Natural killer cell (primary cell): Measurements from ENCODE around the gene IFT122. TPM values are rescaled to one million over a fixed set of nuclear protein-coding genes. Genes with fewer than 3 reads are reported as not detected.

Experiments used
- ATAC-seq, 3 donors: fragments of 150-1000 bp in 2 of 3; fragments of 200-7000 bp in 1 of 3; cut with Tn5 transposase; 1 replicate in 1 of 3; 2 replicates in 2 of 3; pipeline ENCODE4 v1.10.0; 2021; ENCODE audit warnings: mild to moderate bottlenecking in 2 of 3, moderate library complexity in 2 of 3
- DNase-seq, 2 donors: peaks; one replicate each; pipeline versions ENCODE4 v3.0.0 to v3.0.0-alpha.2; 2013 to 2021; ENCODE audit warnings: mixed read lengths in 1 of 2
- H3K27ac ChIP-seq: one replicate; pipeline ENCODE4 v1.5.1; 2013; ENCODE audit warnings: mild to moderate bottlenecking, low read length
- H3K27me3 ChIP-seq: one replicate; pipeline ENCODE4 v1.6.1; 2013; ENCODE audit warnings: low read length; ENCODE audit not compliant: control insufficient read depth, insufficient read depth
- H3K36me3 ChIP-seq: one replicate; pipeline ENCODE4 v1.6.1; 2013; ENCODE audit warnings: low read length; ENCODE audit not compliant: control insufficient read depth, insufficient read depth
- H3K4me1 ChIP-seq: one replicate; pipeline ENCODE4 v1.6.1; 2013; ENCODE audit warnings: low read length; ENCODE audit not compliant: control insufficient read depth, insufficient read depth
- H3K4me3 ChIP-seq: one replicate; pipeline ENCODE4 v1.5.1; 2013; ENCODE audit warnings: low read length
- H3K9me3 ChIP-seq: one replicate; pipeline ENCODE4 v1.6.1; 2013; ENCODE audit warnings: low read length; ENCODE audit not compliant: control insufficient read depth, insufficient read depth
- H3K27ac Mint-ChIP-seq, 2 donors: one replicate each; pipeline ENCODE4 v1.8.0; 2022; ENCODE audit warnings: mild to moderate bottlenecking in 2 of 2, mixed read lengths in 2 of 2, moderate library complexity in 1 of 2
- H3K27me3 Mint-ChIP-seq, 2 donors: one replicate each; pipeline ENCODE4 v1.8.0; 2022; ENCODE audit warnings: low read depth in 2 of 2, mixed read lengths in 2 of 2
- H3K36me3 Mint-ChIP-seq: one replicate; pipeline ENCODE4 v1.8.0; 2022; ENCODE audit warnings: mixed read lengths
- H3K4me1 Mint-ChIP-seq, 2 donors: one replicate each; pipeline ENCODE4 v1.8.0; 2022; ENCODE audit warnings: mixed read lengths in 2 of 2
- H3K4me3 Mint-ChIP-seq: one replicate; pipeline ENCODE4 v1.8.0; 2022; ENCODE audit warnings: mild to moderate bottlenecking, moderate library complexity, mixed read lengths
- H3K9me3 Mint-ChIP-seq, 2 donors: one replicate each; pipeline ENCODE4 v1.8.0; 2022; ENCODE audit warnings: mixed read lengths in 2 of 2
- WGBS: methylation state at CpG from one replicate; pipeline ENCODE4 v1.1.7; 2013; ENCODE audit warnings: missing lambda C conversion rate; ENCODE audit not compliant: insufficient coverage; 5-methylcytosine and 5-hydroxymethylcytosine counted together
- intact Hi-C: fragments of 100-400 bp; cut with micrococcal nuclease; formaldehyde crosslinking; loops from one replicate; pipeline ENCODE4 v1.14.2; 2022
- total RNA-seq, 4 donors: library from RNA; stranded (reverse); fragments of 120-200 nt in 1 of 4; gene quantifications; one replicate each; pipeline versions ENCODE4 v1.2.3 to v1.2.4, GENCODE V29; 2013 to 2022
- TF ChIP-seq, protein P1 (sequence below): fragments of 200-600 bp; IDR thresholded peaks from one replicate; pipeline ENCODE4 v1.8.0; 2022; ENCODE audit warnings: antibody characterized with exemption

The IFT122 gene
- total RNA-seq, 3 donors from 2014 or later (not counting 1 experiment from before 2014, with no cell fraction given) = 20.7 to 26.6 (median 23.9) TPM

DNA sequence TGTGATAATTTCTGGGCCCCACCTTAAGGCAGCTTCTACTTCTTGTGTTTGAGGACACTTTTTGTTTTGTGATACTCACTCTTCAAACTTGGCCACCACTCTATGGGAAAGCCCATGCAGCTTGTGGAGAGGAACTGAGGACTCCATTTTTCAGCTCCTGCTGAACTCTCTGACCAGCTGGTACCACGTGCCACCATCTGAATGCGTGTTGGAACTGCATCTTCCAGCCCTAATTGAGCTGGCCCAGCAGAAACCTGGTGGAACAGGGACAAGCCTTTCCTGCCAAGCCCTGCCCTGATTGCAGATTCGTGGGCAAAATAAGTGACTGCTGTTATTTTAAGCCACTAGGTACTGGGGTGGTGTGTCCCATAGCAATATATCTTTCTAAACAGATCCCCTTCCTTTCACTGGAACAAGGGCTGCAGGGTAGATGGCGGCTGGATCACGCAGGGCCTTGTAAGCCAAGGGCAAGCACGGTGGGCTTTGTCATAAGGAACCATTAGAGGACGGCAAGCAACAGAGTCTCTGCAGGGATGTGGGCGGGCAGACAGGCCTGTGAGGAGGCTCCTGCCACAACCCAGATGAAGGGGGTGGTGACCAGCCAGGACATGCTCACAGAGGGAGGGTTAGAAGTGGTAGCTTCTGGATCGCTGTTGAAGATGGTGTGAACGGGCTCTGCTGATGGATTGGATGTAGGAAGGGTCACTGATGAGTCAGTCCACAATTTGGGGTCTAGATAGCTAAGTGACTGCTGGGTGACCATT, 112.4 kb downstream of the IFT122 start:
- Mint-ChIP-seq H3K27ac (peak overlapping the region in 1 of 2 donors; percentile 8), H3K4me3 (peak overlapping the region; percentile 51), H3K9me3 (no peaks in the 10 kb centered on the region), H3K36me3 (no peaks in the 10 kb centered on the region), H3K27me3 (peaks cover 5 to 7% of the 10 kb centered on the region in 2 donors), H3K4me1 (peaks cover 28 to 49% of the 10 kb centered on the region in 2 donors)
- Histone ChIP-seq H3K36me3 (peaks cover 13% of the 10 kb centered on the region), H3K4me1 (peaks cover 42% of the 10 kb centered on the region), H3K9me3 (no peaks in the 10 kb centered on the region), H3K27me3 (no peaks in the 10 kb centered on the region), H3K4me3 (no peak overlapping the region), H3K27ac (no peak overlapping the region)
- no peak for DNase-seq
- 86% methylated on average over 10 of the region's 10 CpGs for WGBS
- intact Hi-C loops = no loop called here
- no peak for ATAC-seq
- TF ChIP-seq, protein P1, sequence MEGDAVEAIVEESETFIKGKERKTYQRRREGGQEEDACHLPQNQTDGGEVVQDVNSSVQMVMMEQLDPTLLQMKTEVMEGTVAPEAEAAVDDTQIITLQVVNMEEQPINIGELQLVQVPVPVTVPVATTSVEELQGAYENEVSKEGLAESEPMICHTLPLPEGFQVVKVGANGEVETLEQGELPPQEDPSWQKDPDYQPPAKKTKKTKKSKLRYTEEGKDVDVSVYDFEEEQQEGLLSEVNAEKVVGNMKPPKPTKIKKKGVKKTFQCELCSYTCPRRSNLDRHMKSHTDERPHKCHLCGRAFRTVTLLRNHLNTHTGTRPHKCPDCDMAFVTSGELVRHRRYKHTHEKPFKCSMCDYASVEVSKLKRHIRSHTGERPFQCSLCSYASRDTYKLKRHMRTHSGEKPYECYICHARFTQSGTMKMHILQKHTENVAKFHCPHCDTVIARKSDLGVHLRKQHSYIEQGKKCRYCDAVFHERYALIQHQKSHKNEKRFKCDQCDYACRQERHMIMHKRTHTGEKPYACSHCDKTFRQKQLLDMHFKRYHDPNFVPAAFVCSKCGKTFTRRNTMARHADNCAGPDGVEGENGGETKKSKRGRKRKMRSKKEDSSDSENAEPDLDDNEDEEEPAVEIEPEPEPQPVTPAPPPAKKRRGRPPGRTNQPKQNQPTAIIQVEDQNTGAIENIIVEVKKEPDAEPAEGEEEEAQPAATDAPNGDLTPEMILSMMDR = no peak

DNA sequence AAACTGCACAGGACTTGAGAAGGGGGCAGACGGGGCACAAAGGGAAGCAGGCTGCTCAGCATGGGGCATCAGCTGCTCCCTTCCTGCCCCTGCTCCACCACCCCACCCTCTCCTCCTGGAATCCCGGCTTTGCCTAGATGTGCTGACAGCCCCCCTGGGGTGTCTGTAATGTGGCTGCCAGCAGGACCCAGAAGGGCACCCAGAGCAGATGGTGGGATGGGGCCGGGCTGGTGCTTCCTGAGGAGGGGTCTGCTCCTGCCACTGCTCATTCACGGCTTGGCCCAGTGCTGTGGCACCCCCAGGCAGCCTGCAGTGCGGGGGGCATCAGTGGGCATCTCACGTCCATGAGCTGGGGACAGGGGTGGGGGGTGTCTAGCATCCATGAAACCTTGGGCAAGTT, 113.1 kb downstream of the IFT122 start:
- Histone ChIP-seq H3K27me3 (no peaks in the 10 kb centered on the region), H3K27ac (no peak overlapping the region), H3K4me1 (peaks cover 49% of the 10 kb centered on the region), H3K9me3 (no peaks in the 10 kb centered on the region), H3K36me3 (peaks cover 13% of the 10 kb centered on the region), H3K4me3 (no peak overlapping the region)
- intact Hi-C loops = no loop called here
- DNase-seq (no peak), ATAC-seq (no peak)
- Mint-ChIP-seq H3K4me3 (no peak overlapping the region), H3K4me1 (peaks cover 35 to 55% of the 10 kb centered on the region in 2 donors), H3K9me3 (no peaks in the 10 kb centered on the region), H3K27me3 (peaks cover 5 to 7% of the 10 kb centered on the region in 2 donors), H3K27ac (peak overlapping the region in 1 of 2 donors; percentile 8), H3K36me3 (no peaks in the 10 kb centered on the region)
- TF ChIP-seq, protein P1 = no peak
- WGBS = 81% methylated on average over 6 of the region's 6 CpGs

DNA sequence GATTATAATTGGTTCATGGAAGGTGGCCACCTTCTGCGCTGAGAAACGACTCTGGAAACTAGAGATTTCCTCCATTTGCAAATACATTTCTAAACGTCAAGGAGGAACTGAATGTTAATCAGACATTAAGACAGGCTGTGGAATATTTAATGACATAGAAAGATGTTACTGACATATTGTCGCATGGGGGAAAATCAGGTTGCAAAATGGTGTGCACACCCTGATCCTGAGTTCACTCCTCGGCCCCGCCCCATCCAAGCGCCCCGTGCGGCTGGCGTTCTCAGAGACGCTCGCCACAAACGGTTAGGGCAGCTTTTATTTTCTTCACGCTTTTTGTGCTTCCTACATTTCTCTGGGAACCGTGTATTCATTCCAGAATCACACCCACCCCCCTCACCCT, 113.7 kb downstream of the IFT122 start:
- Mint-ChIP-seq H3K4me1 (peaks cover 38 to 55% of the 10 kb centered on the region in 2 donors), H3K4me3 (no peak overlapping the region), H3K27me3 (peaks cover 5 to 7% of the 10 kb centered on the region in 2 donors), H3K9me3 (no peaks in the 10 kb centered on the region), H3K27ac (no peak overlapping the region), H3K36me3 (no peaks in the 10 kb centered on the region)
- TF ChIP-seq, protein P1 = no peak
- Histone ChIP-seq H3K9me3 (no peaks in the 10 kb centered on the region), H3K27me3 (no peaks in the 10 kb centered on the region), H3K27ac (no peak overlapping the region), H3K4me3 (no peak overlapping the region), H3K4me1 (peaks cover 54% of the 10 kb centered on the region), H3K36me3 (peaks cover 13% of the 10 kb centered on the region)
- 42% methylated on average over 14 of the region's 15 CpGs for WGBS
- no peak for ATAC-seq
- intact Hi-C loops = no loop called here
- DNase-seq = peak in 1 of 2 donors; percentile 36
